BLaER1 (cell line): ENCODE data around the gene CBY1.

Source experiments
- H3K27ac ChIP-seq: shearing (Covaris generic); formaldehyde crosslinking; 2 replicates; pipeline ENCODE4 v1.8.1; 2022
- H3K27me3 ChIP-seq: shearing (Covaris generic); formaldehyde crosslinking; 2 replicates; pipeline ENCODE4 v1.8.1; 2022
- H3K36me3 ChIP-seq: shearing (Covaris generic); formaldehyde crosslinking; 2 replicates; pipeline ENCODE4 v1.8.1; 2022
- H3K4me1 ChIP-seq: shearing (Covaris generic); formaldehyde crosslinking; 2 replicates; pipeline ENCODE4 v1.8.1; 2022
- H3K4me2 ChIP-seq: shearing (Covaris generic); formaldehyde crosslinking; 2 replicates; pipeline ENCODE4 v1.8.1; 2022
- H3K4me3 ChIP-seq: shearing (Covaris generic); formaldehyde crosslinking; 2 replicates; pipeline ENCODE4 v1.8.1; 2022
- H3K9ac ChIP-seq: shearing (Covaris generic); formaldehyde crosslinking; 2 replicates; pipeline ENCODE4 v1.8.1; 2022
- H3K9me3 ChIP-seq: shearing (Covaris generic); formaldehyde crosslinking; 2 replicates; pipeline ENCODE4 v1.8.1; 2022
- H4K20me1 ChIP-seq: shearing (Covaris generic); formaldehyde crosslinking; 2 replicates; pipeline ENCODE4 v1.8.1; 2022
- Cebpa-rat ChIP-seq: shearing (Covaris generic); IDR thresholded peaks from 2 replicates; pipeline ENCODE4 v1.8.1; 2022

CBY1 gene

DNA sequence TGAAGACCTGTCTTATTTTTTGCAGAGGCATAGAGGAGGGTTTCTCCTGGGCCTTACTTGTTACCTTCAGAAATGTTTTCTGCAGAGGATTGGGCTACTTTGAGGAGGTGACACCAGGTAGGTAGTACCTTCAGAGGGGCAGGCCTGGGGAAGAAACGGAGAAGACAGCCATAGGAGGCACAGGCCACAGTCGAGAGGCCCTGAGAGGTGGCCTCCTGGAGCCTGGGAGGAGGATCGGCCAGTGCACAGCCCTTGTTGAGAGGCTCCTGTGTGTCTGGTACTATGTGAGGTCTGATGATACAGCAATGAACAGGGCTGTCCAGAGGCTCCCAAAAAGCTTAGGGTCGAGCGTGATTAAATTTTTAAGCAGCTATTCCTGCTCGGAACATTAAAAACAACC is 60.8 kb downstream of the CBY1 start:
- Histone ChIP-seq H4K20me1 (peaks cover 83% of the 10 kb centered on the region), H3K9me3 (no peaks in the 10 kb centered on the region), H3K27ac (no peak overlapping the region), H3K4me2 (no peak overlapping the region), H3K9ac (no peak overlapping the region), H3K36me3 (peaks cover 87% of the 10 kb centered on the region), H3K27me3 (no peaks in the 10 kb centered on the region), H3K4me1 (0 out of 2 replicates have a peak, but pooled peaks cover 12% of the 10 kb centered on the region), H3K4me3 (no peak overlapping the region)
- no peak for TF ChIP-seq Cebpa-rat

DNA sequence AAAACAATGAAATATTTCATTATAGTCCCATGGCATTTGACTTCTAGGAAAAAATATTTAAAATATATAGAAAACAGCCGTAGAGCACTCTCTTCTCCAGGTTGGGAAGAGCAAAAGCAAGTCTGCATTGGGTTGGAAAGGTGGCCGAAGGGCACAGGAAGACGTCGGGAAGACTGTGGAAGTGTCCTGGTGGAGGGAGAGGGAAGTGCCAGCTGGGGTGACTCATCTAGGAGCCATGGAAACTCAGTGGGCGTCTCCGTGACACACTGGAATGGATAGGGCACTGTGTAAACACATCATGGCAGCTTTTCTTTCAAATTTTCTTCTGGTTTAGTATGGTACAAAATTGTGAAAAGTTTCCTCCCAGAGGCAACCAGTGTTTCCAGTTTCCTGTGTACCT is 62.0 kb downstream of the CBY1 start:
- Histone ChIP-seq H3K9ac (no peak overlapping the region), H4K20me1 (peaks cover 72% of the 10 kb centered on the region), H3K27ac (no peak overlapping the region), H3K4me2 (no peak overlapping the region), H3K36me3 (peaks cover 87% of the 10 kb centered on the region), H3K4me1 (0 out of 2 replicates have a peak, but pooled peaks cover under 1% of the 10 kb centered on the region), H3K4me3 (no peak overlapping the region), H3K27me3 (no peaks in the 10 kb centered on the region), H3K9me3 (no peaks in the 10 kb centered on the region)
- TF ChIP-seq Cebpa-rat, result no peak

DNA sequence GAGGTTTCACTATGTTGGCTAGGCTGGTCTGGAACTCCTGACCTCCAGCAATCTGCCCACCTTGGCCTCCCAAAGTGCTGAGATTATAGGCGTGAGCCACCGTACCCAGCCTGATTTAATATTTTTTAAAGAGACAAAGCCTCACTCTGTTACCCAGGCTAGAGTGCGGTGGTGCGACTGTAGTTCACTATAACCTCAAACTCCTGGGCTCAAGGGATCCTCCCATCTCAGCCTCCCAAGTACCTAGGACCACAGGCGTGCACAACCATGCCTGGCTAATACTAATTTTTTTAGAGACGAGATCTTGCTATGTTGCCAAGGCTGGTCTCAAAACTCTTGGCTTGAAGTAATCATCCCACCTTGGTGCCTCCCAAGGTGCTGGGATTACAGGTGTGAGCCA is 62.8 kb downstream of the CBY1 start:
- no peak overlapping the region for H3K4me3 ChIP-seq
- peaks cover 65% of the 10 kb centered on the region for H4K20me1 ChIP-seq
- H3K36me3 ChIP-seq, result peaks cover 95% of the 10 kb centered on the region
- no peak for TF ChIP-seq Cebpa-rat
- H3K27ac ChIP-seq, result no peak overlapping the region
- H3K4me1 ChIP-seq, result no peaks in the 10 kb centered on the region
- H3K9me3 ChIP-seq, result no peaks in the 10 kb centered on the region
- no peak overlapping the region for H3K9ac ChIP-seq
- no peaks in the 10 kb centered on the region for H3K27me3 ChIP-seq
- no peak overlapping the region for H3K4me2 ChIP-seq

DNA sequence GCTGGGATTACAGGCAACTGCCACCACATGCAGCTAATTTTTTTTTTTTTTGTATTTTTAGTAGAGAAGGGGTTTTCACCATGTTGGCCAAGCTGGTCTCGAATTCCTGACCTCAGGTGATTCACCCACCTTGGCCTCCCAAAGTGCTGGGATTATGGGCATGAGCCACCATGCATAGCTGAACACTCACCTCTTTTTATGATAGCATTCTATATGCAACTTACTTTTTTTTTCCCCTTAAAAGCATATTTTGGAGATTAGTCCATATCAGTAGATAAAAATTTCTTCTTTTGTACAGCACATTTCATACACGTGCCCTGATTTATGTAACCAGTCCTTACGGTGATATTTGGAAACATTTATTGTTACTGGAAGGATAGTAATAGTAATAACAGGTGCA is 63.9 kb downstream of the CBY1 start:
- no peak overlapping the region for H3K4me3 ChIP-seq
- H3K27ac ChIP-seq, result no peak overlapping the region
- no peaks in the 10 kb centered on the region for H3K27me3 ChIP-seq
- no peaks in the 10 kb centered on the region for H3K9me3 ChIP-seq
- H3K4me2 ChIP-seq, result no peak overlapping the region
- no peak overlapping the region for H3K9ac ChIP-seq
- no peak for TF ChIP-seq Cebpa-rat
- H3K36me3 ChIP-seq, result peaks cover 97% of the 10 kb centered on the region
- no peaks in the 10 kb centered on the region for H3K4me1 ChIP-seq
- peaks cover 60% of the 10 kb centered on the region for H4K20me1 ChIP-seq

GRCh38 chr22:38721551-38721950 is 65.1 kb downstream of the CBY1 start:
- no peak overlapping the region; the same call in 1 of the 2 replicates for H3K9ac ChIP-seq
- peaks cover 97% of the 10 kb centered on the region for H3K36me3 ChIP-seq
- peaks cover 48% of the 10 kb centered on the region for H4K20me1 ChIP-seq
- no peaks in the 10 kb centered on the region for H3K9me3 ChIP-seq
- H3K4me2 ChIP-seq, result no peak overlapping the region
- H3K4me1 ChIP-seq, result peaks cover 5% of the 10 kb centered on the region
- H3K27ac ChIP-seq, result no peak overlapping the region
- H3K27me3 ChIP-seq, result no peaks in the 10 kb centered on the region
- no peak for TF ChIP-seq Cebpa-rat
- H3K4me3 ChIP-seq, result no peak overlapping the region
